Astrocyte (in vitro differentiated cells and primary cell): ENCODE results near the gene PUS10. TPM values are rescaled to one million over a fixed set of nuclear protein-coding genes. Genes with fewer than 3 reads are reported as not detected.

Source experiments
- DNase-seq: peaks from one replicate; pipeline ENCODE4 v3.0.0-alpha.2; 2010; ENCODE audit warnings: low read depth
- FAIRE-seq: peaks from 2 replicates; lab custom pipeline; 2011; peaks lifted over from hg19 to GRCh38; lab: Jason Lieb, UNC
- H2AFZ ChIP-seq: 2 replicates; pipeline ENCODE4 v1.6.0; 2012; ENCODE audit warnings: low read depth, low read length, inconsistent platforms
- H3K27ac ChIP-seq: 2 replicates; pipeline ENCODE4 v1.5.1; 2011; ENCODE audit warnings: low read depth, low read length, inconsistent platforms
- H3K27me3 ChIP-seq: 2 replicates; pipeline ENCODE4 v1.6.0; 2011; ENCODE audit warnings: low read length, inconsistent platforms; ENCODE audit not compliant: insufficient read depth
- H3K36me3 ChIP-seq: 2 replicates; pipeline ENCODE4 v1.5.1; 2011; ENCODE audit warnings: low read length, inconsistent platforms; ENCODE audit not compliant: insufficient read depth
- H3K4me1 ChIP-seq: 2 replicates; pipeline ENCODE4 v1.5.1; 2011; ENCODE audit warnings: low read length, inconsistent platforms; ENCODE audit not compliant: insufficient read depth
- H3K4me2 ChIP-seq: 2 replicates; pipeline ENCODE4 v1.6.0; 2012; ENCODE audit warnings: low read length, inconsistent platforms
- H3K4me3 ChIP-seq: 2 replicates; pipeline ENCODE4 v1.5.1; 2011; ENCODE audit warnings: low read depth, mild to moderate bottlenecking, low read length, inconsistent platforms; ENCODE audit not compliant: insufficient read depth
- H3K79me2 ChIP-seq: 2 replicates; pipeline ENCODE4 v1.6.0; 2012; ENCODE audit warnings: mild to moderate bottlenecking, low read length, inconsistent platforms; ENCODE audit not compliant: insufficient read depth
- H3K9ac ChIP-seq: 2 replicates; pipeline ENCODE4 v1.6.0; 2012; ENCODE audit warnings: mild to moderate bottlenecking, low read length, inconsistent platforms
- H3K9me3 ChIP-seq: 2 replicates; pipeline ENCODE4 v1.5.1; 2012; ENCODE audit warnings: low read depth, mild to moderate bottlenecking, low read length, inconsistent platforms; ENCODE audit not compliant: insufficient read depth
- H4K20me1 ChIP-seq: 2 replicates; pipeline ENCODE4 v1.6.0; 2012; ENCODE audit warnings: low read length, inconsistent platforms; ENCODE audit not compliant: insufficient read depth
- H3K27ac Mint-ChIP-seq: one replicate; pipeline ENCODE4 v1.8.0; 2021; ENCODE audit warnings: mild to moderate bottlenecking, mixed read lengths; ENCODE audit not compliant: unreplicated experiment
- H3K27me3 Mint-ChIP-seq: one replicate; pipeline ENCODE4 v1.8.0; 2021; ENCODE audit warnings: low read depth, mixed read lengths; ENCODE audit not compliant: unreplicated experiment
- H3K36me3 Mint-ChIP-seq: one replicate; pipeline ENCODE4 v1.8.0; 2021; ENCODE audit warnings: low read depth, mixed read lengths; ENCODE audit not compliant: unreplicated experiment
- H3K4me1 Mint-ChIP-seq: one replicate; pipeline ENCODE4 v1.8.0; 2021; ENCODE audit warnings: low read depth, mixed read lengths; ENCODE audit not compliant: unreplicated experiment
- H3K4me3 Mint-ChIP-seq: one replicate; pipeline ENCODE4 v1.8.0; 2021; ENCODE audit warnings: mild to moderate bottlenecking, moderate library complexity, mixed read lengths; ENCODE audit not compliant: unreplicated experiment
- H3K9me3 Mint-ChIP-seq: one replicate; pipeline ENCODE4 v1.8.0; 2021; ENCODE audit warnings: mild to moderate bottlenecking, mixed read lengths; ENCODE audit not compliant: unreplicated experiment
- CTCF ChIP-seq: IDR thresholded peaks from 2 replicates; pipeline ENCODE4 v1.5.1; 2011; ENCODE audit warnings: low read depth, mild to moderate bottlenecking, inconsistent platforms, low read length, moderate library complexity; ENCODE audit not compliant: insufficient read depth
- EZH2 ChIP-seq: IDR thresholded peaks from 2 replicates; pipeline ENCODE4 v1.6.1; 2012; ENCODE audit warnings: mild to moderate bottlenecking, low read length, inconsistent platforms; ENCODE audit not compliant: insufficient read depth
- total RNA-seq: library from RNA; stranded (reverse); gene quantifications from 2 replicates; pipeline ENCODE4 v1.2.1, GENCODE V29; 2021

Gene PUS10
- total RNA-seq, 1 donor from 2014 or later = 7.7 TPM

- no peaks in the 10 kb centered on the region for H3K79me2 ChIP-seq
- H3K9ac ChIP-seq = no peak overlapping the region
- peaks cover 5% of the 10 kb centered on the region for H3K4me1 Mint-ChIP-seq
- TF ChIP-seq CTCF = no peak
- TF ChIP-seq EZH2 = no peak
- no peak overlapping the region for H2AFZ ChIP-seq
- H3K36me3 ChIP-seq = peaks cover 2% of the 10 kb centered on the region
- no peaks in the 10 kb centered on the region for H3K9me3 ChIP-seq
- no peaks in the 10 kb centered on the region for H4K20me1 ChIP-seq
- no peaks in the 10 kb centered on the region for H3K27me3 ChIP-seq
- H3K4me3 ChIP-seq = no peak overlapping the region
- no peaks in the 10 kb centered on the region for H3K9me3 Mint-ChIP-seq
- H3K27me3 Mint-ChIP-seq = no peaks in the 10 kb centered on the region
- peak overlapping the region; percentile 40 for H3K27ac ChIP-seq
- peaks cover 10% of the 10 kb centered on the region for H3K36me3 Mint-ChIP-seq
- FAIRE-seq = no peak
- H3K4me1 ChIP-seq = peaks cover 8% of the 10 kb centered on the region
- peak overlapping the region; percentile 77 for H3K27ac Mint-ChIP-seq
- peak; percentile 69 for DNase-seq
- H3K4me2 ChIP-seq = peak overlapping the region; percentile 19
- no peak overlapping the region for H3K4me3 Mint-ChIP-seq
These were observed 59.3 kb downstream of the PUS10 start for GRCh38 chr2:60958800-60959199.

GRCh38 chr2:60958361-60958760, 59.7 kb downstream of the PUS10 start:
- Histone ChIP-seq H3K9ac (no peak overlapping the region), H3K4me1 (peaks cover 8% of the 10 kb centered on the region), H4K20me1 (no peaks in the 10 kb centered on the region), H3K9me3 (no peaks in the 10 kb centered on the region), H3K4me2 (peak overlapping the region; percentile 19), H3K36me3 (peaks cover 4% of the 10 kb centered on the region), H3K79me2 (no peaks in the 10 kb centered on the region), H3K4me3 (no peak overlapping the region), H3K27ac (peak overlapping the region; percentile 40), H3K27me3 (no peaks in the 10 kb centered on the region), H2AFZ (no peak overlapping the region)
- Mint-ChIP-seq H3K4me1 (peaks cover 5% of the 10 kb centered on the region), H3K9me3 (no peaks in the 10 kb centered on the region), H3K27me3 (no peaks in the 10 kb centered on the region), H3K4me3 (no peak overlapping the region), H3K27ac (no peak overlapping the region), H3K36me3 (peaks cover 10% of the 10 kb centered on the region)
- DNase-seq (peak; percentile 39), FAIRE-seq (no peak)
- no peak for TF ChIP-seq CTCF
- no peak for TF ChIP-seq EZH2

- no peak for TF ChIP-seq CTCF
- no peak for TF ChIP-seq EZH2
- DNase-seq = no peak
- H3K4me3 ChIP-seq = no peak overlapping the region
- no peak overlapping the region for H2AFZ ChIP-seq
- H3K4me2 ChIP-seq = no peak overlapping the region
- Mint-ChIP-seq H3K27me3 (no peaks in the 10 kb centered on the region), H3K4me1 (peaks cover 5% of the 10 kb centered on the region), H3K27ac (no peak overlapping the region), H3K9me3 (no peaks in the 10 kb centered on the region), H3K36me3 (peaks cover 9% of the 10 kb centered on the region), H3K4me3 (no peak overlapping the region)
- no peak for FAIRE-seq
- H3K9ac ChIP-seq = no peak overlapping the region
- no peaks in the 10 kb centered on the region for H3K79me2 ChIP-seq
- H4K20me1 ChIP-seq = no peaks in the 10 kb centered on the region
- H3K4me1 ChIP-seq = peaks cover 8% of the 10 kb centered on the region
- H3K36me3 ChIP-seq = peaks cover 4% of the 10 kb centered on the region
- H3K27ac ChIP-seq = no peak overlapping the region
- H3K27me3 ChIP-seq = no peaks in the 10 kb centered on the region
- no peaks in the 10 kb centered on the region for H3K9me3 ChIP-seq
These were observed 60.4 kb downstream of the PUS10 start for GRCh38 chr2:60957643-60958042.
